Natural killer cell (primary cell): Measurements from ENCODE around the gene GMPR. TPM values are rescaled to one million over a fixed set of nuclear protein-coding genes. Genes with fewer than 3 reads are reported as not detected.
A peak's percentile ranks its signal among the peaks of the same experiment; 100 is the strongest.

Experiments used
- ATAC-seq, 3 donors: fragments of 150-1000 bp in 2 of 3; fragments of 200-7000 bp in 1 of 3; cut with Tn5 transposase; 1 replicate in 1 of 3; 2 replicates in 2 of 3; pipeline ENCODE4 v1.10.0; 2021; ENCODE audit warnings: mild to moderate bottlenecking in 2 of 3, moderate library complexity in 2 of 3
- DNase-seq, 2 donors: peaks; one replicate each; pipeline versions ENCODE4 v3.0.0 to v3.0.0-alpha.2; 2013 to 2021; ENCODE audit warnings: mixed read lengths in 1 of 2
- H3K27ac ChIP-seq: one replicate; pipeline ENCODE4 v1.5.1; 2013; ENCODE audit warnings: mild to moderate bottlenecking, low read length
- H3K27me3 ChIP-seq: one replicate; pipeline ENCODE4 v1.6.1; 2013; ENCODE audit warnings: low read length; ENCODE audit not compliant: control insufficient read depth, insufficient read depth
- H3K36me3 ChIP-seq: one replicate; pipeline ENCODE4 v1.6.1; 2013; ENCODE audit warnings: low read length; ENCODE audit not compliant: control insufficient read depth, insufficient read depth
- H3K4me1 ChIP-seq: one replicate; pipeline ENCODE4 v1.6.1; 2013; ENCODE audit warnings: low read length; ENCODE audit not compliant: control insufficient read depth, insufficient read depth
- H3K4me3 ChIP-seq: one replicate; pipeline ENCODE4 v1.5.1; 2013; ENCODE audit warnings: low read length
- H3K9me3 ChIP-seq: one replicate; pipeline ENCODE4 v1.6.1; 2013; ENCODE audit warnings: low read length; ENCODE audit not compliant: control insufficient read depth, insufficient read depth
- H3K27ac Mint-ChIP-seq, 2 donors: one replicate each; pipeline ENCODE4 v1.8.0; 2022; ENCODE audit warnings: mild to moderate bottlenecking in 2 of 2, mixed read lengths in 2 of 2, moderate library complexity in 1 of 2
- H3K27me3 Mint-ChIP-seq, 2 donors: one replicate each; pipeline ENCODE4 v1.8.0; 2022; ENCODE audit warnings: low read depth in 2 of 2, mixed read lengths in 2 of 2
- H3K36me3 Mint-ChIP-seq: one replicate; pipeline ENCODE4 v1.8.0; 2022; ENCODE audit warnings: mixed read lengths
- H3K4me1 Mint-ChIP-seq, 2 donors: one replicate each; pipeline ENCODE4 v1.8.0; 2022; ENCODE audit warnings: mixed read lengths in 2 of 2
- H3K4me3 Mint-ChIP-seq: one replicate; pipeline ENCODE4 v1.8.0; 2022; ENCODE audit warnings: mild to moderate bottlenecking, moderate library complexity, mixed read lengths
- H3K9me3 Mint-ChIP-seq, 2 donors: one replicate each; pipeline ENCODE4 v1.8.0; 2022; ENCODE audit warnings: mixed read lengths in 2 of 2
- WGBS: methylation state at CpG from one replicate; pipeline ENCODE4 v1.1.7; 2013; ENCODE audit warnings: missing lambda C conversion rate; ENCODE audit not compliant: insufficient coverage; 5-methylcytosine and 5-hydroxymethylcytosine counted together
- intact Hi-C: fragments of 100-400 bp; cut with micrococcal nuclease; formaldehyde crosslinking; loops from one replicate; pipeline ENCODE4 v1.14.2; 2022
- total RNA-seq, 4 donors: library from RNA; stranded (reverse); fragments of 120-200 nt in 1 of 4; gene quantifications; one replicate each; pipeline versions ENCODE4 v1.2.3 to v1.2.4, GENCODE V29; 2013 to 2022
- TF ChIP-seq, protein P1 (sequence below): fragments of 200-600 bp; IDR thresholded peaks from one replicate; pipeline ENCODE4 v1.8.0; 2022; ENCODE audit warnings: antibody characterized with exemption

Gene GMPR
- total RNA-seq, 3 donors from 2014 or later (not counting 1 experiment from before 2014, with no cell fraction given), result 0.95 to 3.4 (median 3.2) TPM

DNA sequence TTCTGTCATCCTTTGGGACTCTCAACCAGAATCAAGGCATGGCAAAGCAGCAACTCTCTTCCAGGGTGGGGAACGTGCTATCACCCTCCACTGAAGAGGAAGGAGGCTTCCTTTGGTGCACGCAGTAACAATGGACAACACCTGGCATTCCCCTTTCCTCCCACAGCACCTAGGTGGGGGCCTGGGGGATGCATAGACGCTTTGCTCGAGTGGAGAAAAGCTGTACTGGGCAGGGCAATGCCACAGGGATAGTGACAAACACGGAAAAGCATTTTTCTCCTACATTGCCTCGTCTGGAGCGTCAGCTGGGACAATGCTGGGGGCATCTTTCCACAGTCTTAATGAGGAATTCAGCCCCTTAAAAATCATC is 82.9 kb downstream of the GMPR start:
- WGBS, result 85% methylated on average over 6 of the region's 7 CpGs
- peaks cover 75% of the 10 kb centered on the region for H3K4me1 ChIP-seq
- no peak for ATAC-seq
- no peaks in the 10 kb centered on the region for H3K27me3 ChIP-seq
- peak overlapping the region; percentile 77 for H3K27ac ChIP-seq
- Mint-ChIP-seq H3K27me3 (no peaks in the 10 kb centered on the region), H3K27ac (peak overlapping the region; percentile 94 to 95), H3K9me3 (no peaks in the 10 kb centered on the region), H3K4me3 (no peak overlapping the region), H3K36me3 (no peaks in the 10 kb centered on the region), H3K4me1 (peaks cover 68 to 75% of the 10 kb centered on the region in 2 donors)
- no peak for DNase-seq
- TF ChIP-seq, protein P1, sequence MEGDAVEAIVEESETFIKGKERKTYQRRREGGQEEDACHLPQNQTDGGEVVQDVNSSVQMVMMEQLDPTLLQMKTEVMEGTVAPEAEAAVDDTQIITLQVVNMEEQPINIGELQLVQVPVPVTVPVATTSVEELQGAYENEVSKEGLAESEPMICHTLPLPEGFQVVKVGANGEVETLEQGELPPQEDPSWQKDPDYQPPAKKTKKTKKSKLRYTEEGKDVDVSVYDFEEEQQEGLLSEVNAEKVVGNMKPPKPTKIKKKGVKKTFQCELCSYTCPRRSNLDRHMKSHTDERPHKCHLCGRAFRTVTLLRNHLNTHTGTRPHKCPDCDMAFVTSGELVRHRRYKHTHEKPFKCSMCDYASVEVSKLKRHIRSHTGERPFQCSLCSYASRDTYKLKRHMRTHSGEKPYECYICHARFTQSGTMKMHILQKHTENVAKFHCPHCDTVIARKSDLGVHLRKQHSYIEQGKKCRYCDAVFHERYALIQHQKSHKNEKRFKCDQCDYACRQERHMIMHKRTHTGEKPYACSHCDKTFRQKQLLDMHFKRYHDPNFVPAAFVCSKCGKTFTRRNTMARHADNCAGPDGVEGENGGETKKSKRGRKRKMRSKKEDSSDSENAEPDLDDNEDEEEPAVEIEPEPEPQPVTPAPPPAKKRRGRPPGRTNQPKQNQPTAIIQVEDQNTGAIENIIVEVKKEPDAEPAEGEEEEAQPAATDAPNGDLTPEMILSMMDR, result no peak
- H3K9me3 ChIP-seq, result no peaks in the 10 kb centered on the region
- H3K36me3 ChIP-seq, result peaks cover 2% of the 10 kb centered on the region
- intact Hi-C loops, result loop anchor here (5.0 kb wide), 1 partner anchor 101 kb away; no protein-coding TSS in a partner anchor
- H3K4me3 ChIP-seq, result no peak overlapping the region

DNA sequence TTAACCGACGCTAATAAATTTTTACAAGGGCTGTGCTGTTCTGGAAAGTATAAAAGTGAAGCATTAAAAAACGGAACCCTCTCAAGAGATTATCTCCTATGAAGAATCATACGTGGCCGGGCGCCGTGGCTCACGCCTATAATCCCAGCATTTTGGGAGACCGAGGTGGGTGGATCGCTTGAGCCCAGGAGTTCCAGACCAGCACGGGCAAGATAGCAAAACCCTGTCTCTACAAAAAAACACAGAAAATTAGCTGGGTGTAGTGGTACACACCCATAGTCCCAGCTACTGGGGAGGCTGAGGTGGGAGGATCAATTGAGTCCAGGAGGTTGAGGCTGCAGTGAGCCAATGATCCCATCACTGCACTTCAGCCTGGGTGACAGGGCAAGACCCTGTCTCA is 83.4 kb downstream of the GMPR start:
- Mint-ChIP-seq H3K27ac (peak overlapping the region; percentile 94 to 95), H3K27me3 (no peaks in the 10 kb centered on the region), H3K9me3 (no peaks in the 10 kb centered on the region), H3K4me1 (peaks cover 66 to 74% of the 10 kb centered on the region in 2 donors), H3K4me3 (no peak overlapping the region), H3K36me3 (no peaks in the 10 kb centered on the region)
- DNase-seq (no peak), ATAC-seq (no peak)
- 97% methylated on average over 11 of the region's 11 CpGs for WGBS
- H3K36me3 ChIP-seq, result peaks cover 4% of the 10 kb centered on the region
- no peak overlapping the region for H3K4me3 ChIP-seq
- TF ChIP-seq, protein P1, result no peak
- H3K27me3 ChIP-seq, result no peaks in the 10 kb centered on the region
- peaks cover 70% of the 10 kb centered on the region for H3K4me1 ChIP-seq
- intact Hi-C loops, result loop anchor here (1.0 to 5.0 kb wide), 5 partner anchors 10 to 441 kb away; partner anchors contain the start of gene MYLIP
- H3K27ac ChIP-seq, result no peak overlapping the region
- no peaks in the 10 kb centered on the region for H3K9me3 ChIP-seq

DNA sequence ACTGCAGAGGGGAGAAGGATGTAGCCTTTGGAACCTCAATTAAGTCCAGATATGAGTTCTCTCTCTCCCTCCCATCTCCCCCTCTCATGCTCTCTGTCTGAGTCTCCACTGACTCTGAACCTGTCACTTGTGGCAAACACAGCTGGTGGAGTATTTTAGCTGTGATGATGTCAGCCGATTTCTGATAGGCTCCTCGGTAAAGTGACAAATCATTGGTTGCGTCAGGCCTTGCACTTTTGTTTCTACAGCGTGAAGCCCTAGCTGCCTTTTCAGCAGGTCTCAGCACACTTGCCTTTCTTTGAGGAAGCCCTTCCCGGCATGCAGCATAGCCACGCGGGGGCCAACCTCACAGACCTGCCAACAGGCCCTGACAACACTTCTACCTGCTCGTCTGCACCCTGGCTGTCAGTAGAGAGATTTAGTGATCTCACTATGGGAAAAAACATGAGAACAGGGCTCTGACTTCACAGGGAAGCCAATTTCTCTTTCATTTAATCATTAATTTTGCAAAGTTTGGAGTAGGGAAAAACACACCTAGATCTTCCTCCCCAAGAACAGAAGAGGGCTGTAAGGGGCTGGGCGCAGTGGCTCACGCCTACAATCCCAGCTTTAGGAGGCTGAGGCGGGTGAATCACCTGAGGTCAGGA is 84.4 kb downstream of the GMPR start:
- H3K27me3 Mint-ChIP-seq, result no peaks in the 10 kb centered on the region
- no peaks in the 10 kb centered on the region for H3K9me3 ChIP-seq
- peak overlapping the region; percentile 66 for H3K4me3 Mint-ChIP-seq
- peak; percentile 68 to 92 for DNase-seq
- H3K4me1 Mint-ChIP-seq, result peaks cover 58 to 64% of the 10 kb centered on the region in 2 donors
- H3K27ac ChIP-seq, result peak overlapping the region; percentile 79
- no peaks in the 10 kb centered on the region for H3K36me3 Mint-ChIP-seq
- H3K36me3 ChIP-seq, result peaks cover 4% of the 10 kb centered on the region
- H3K4me3 ChIP-seq, result no peak overlapping the region
- H3K4me1 ChIP-seq, result peaks cover 66% of the 10 kb centered on the region
- no peaks in the 10 kb centered on the region for H3K27me3 ChIP-seq
- intact Hi-C loops, result loop anchor here (1.0 to 5.0 kb wide), 5 partner anchors 10 to 440 kb away; partner anchors contain the start of gene MYLIP
- TF ChIP-seq, protein P1, result no peak
- WGBS, result 30% methylated on average over 11 of the region's 11 CpGs
- ATAC-seq, result peak; percentile 67 to 85 (median 82)
- H3K27ac Mint-ChIP-seq, result peak overlapping the region; percentile 94 to 95
- H3K9me3 Mint-ChIP-seq, result no peaks in the 10 kb centered on the region
